Measurements from ENCODE around the gene GALNT10. TPM values are rescaled to one million over a fixed set of nuclear protein-coding genes. Genes with fewer than 3 reads are reported as not detected.
A peak's percentile ranks its signal among the peaks of the same experiment; 100 is the strongest.

Gene GALNT10
- polyA plus RNA-seq, 1 experiment = 93.1 TPM

DNA sequence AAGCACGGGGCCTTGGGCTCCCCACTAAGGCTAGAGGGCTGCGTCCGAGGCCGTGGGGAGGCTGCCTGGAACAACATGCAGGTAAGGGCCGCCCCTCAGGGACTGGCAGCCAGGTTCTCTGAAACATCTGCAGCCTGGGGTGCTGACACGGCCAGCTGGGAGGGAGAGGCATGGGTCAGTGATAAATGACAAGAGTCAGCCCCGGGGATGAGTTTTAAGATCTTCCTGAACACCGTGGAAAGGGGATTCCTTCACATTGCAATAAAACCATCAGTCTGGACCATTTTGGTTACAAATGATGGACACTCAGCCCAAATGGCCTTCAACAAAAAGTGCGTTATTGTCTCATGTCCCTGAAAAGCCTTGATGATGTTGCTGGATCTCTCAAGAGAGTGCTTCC lies 222.4 kb downstream of the GALNT10 start:
- Histone ChIP-seq H3K27ac (ENCODE audit: low read depth, low read length) (no peak overlapping the region), H3K4me3 (ENCODE audit: low read depth, low read length) (no peak overlapping the region), H3K27me3 (ENCODE audit: control insufficient read depth, insufficient read depth, low read length) (no peaks in the 10 kb centered on the region), H3K9me3 (ENCODE audit: control insufficient read depth, insufficient read depth, low read length) (no peaks in the 10 kb centered on the region)
- no peak for DNase-seq (ENCODE audit: low read depth, low spot score)
- ChIA-PET CTCF (no interaction called here), POLR2A (no interaction called here)
- no peak for TF ChIP-seq CTCF (IDR thresholded peaks at IDR 0.05; ENCODE audit: low read depth, low read length)

DNA sequence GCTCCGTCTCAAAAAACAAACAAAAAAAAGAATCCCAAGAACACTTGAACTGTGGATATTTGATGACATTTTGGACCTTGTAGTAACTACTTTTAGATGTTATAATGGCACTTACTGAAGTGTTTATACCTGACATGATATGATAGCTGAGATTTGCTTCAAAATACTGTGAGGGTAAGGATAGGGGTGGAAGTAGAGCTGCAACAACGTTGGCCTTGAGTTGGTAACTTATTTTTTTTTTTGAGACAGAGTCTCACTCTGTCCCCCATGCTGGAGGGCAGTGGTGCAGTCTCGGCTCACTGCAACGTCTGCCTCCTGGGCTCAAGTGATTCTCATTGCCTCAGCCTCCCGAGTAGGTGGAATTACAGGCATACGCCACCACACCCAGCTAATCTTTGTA lies 224.6 kb downstream of the GALNT10 start:
- no peaks in the 10 kb centered on the region for H3K9me3 ChIP-seq (ENCODE audit: control insufficient read depth, insufficient read depth, low read length)
- CTCF ChIA-PET = interaction anchor here (1.1 to 1.2 kb wide), 2 partner anchors 10 to 343 kb away, joined by 3 to 4 read pairs; no protein-coding TSS in a partner anchor
- POLR2A ChIA-PET = no interaction called here
- no peak overlapping the region for H3K4me3 ChIP-seq (ENCODE audit: low read depth, low read length)
- no peaks in the 10 kb centered on the region for H3K27me3 ChIP-seq (ENCODE audit: control insufficient read depth, insufficient read depth, low read length)
- TF ChIP-seq CTCF (IDR thresholded peaks at IDR 0.05; ENCODE audit: low read depth, low read length) = no peak
- no peak for DNase-seq (ENCODE audit: low read depth, low spot score)
- H3K27ac ChIP-seq (ENCODE audit: low read depth, low read length) = no peak overlapping the region

- H3K27me3 ChIP-seq (ENCODE audit: control insufficient read depth, insufficient read depth, low read length) = no peaks in the 10 kb centered on the region
- ChIA-PET POLR2A (no interaction called here), CTCF (interaction anchor here (1.1 kb wide), 1 partner anchor 11 kb away, joined by 3 read pairs; no protein-coding TSS in a partner anchor)
- TF ChIP-seq CTCF (IDR thresholded peaks at IDR 0.05; ENCODE audit: low read depth, low read length) = no peak
- no peak overlapping the region for H3K27ac ChIP-seq (ENCODE audit: low read depth, low read length)
- DNase-seq (ENCODE audit: low read depth, low spot score) = no peak
- no peak overlapping the region for H3K4me3 ChIP-seq (ENCODE audit: low read depth, low read length)
- H3K9me3 ChIP-seq (ENCODE audit: control insufficient read depth, insufficient read depth, low read length) = no peaks in the 10 kb centered on the region
Measured at GRCh38 chr5:154418344-154418820, 227.8 kb downstream of the GALNT10 start.

- no peak for TF ChIP-seq CTCF (IDR thresholded peaks at IDR 0.05; ENCODE audit: low read depth, low read length)
- H3K9me3 ChIP-seq (ENCODE audit: control insufficient read depth, insufficient read depth, low read length) = no peaks in the 10 kb centered on the region
- H3K4me3 ChIP-seq (ENCODE audit: low read depth, low read length) = no peak overlapping the region
- ChIA-PET POLR2A (no interaction called here), CTCF (no interaction called here)
- no peak overlapping the region for H3K27ac ChIP-seq (ENCODE audit: low read depth, low read length)
- H3K27me3 ChIP-seq (ENCODE audit: control insufficient read depth, insufficient read depth, low read length) = no peaks in the 10 kb centered on the region
- no peak for DNase-seq (ENCODE audit: low read depth, low spot score)
Measured at GRCh38 chr5:154419236-154419635, 228.7 kb downstream of the GALNT10 start.

DNA sequence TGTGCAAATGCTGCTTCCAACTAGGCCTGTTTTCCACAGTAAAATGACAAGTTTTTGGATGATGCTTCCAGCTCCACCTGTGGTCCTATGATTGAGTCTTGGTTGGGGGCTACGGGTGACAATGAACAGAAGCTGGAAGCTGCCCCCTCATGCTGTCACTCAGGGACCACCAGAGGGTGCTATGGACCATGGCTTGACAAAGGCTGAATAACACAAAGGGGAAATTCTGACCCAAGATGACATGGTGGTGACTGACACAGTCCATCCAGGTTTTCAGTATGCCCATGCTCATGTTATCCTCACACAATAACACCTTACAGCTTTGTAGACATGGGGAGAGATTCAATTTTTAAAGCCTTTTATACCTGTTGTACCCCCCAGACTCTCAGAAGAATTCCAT lies 231.3 kb downstream of the GALNT10 start:
- peak; percentile 50 for TF ChIP-seq CTCF (IDR thresholded peaks at IDR 0.05; ENCODE audit: low read depth, low read length)
- Histone ChIP-seq H3K27me3 (ENCODE audit: control insufficient read depth, insufficient read depth, low read length) (no peaks in the 10 kb centered on the region), H3K27ac (ENCODE audit: low read depth, low read length) (no peak overlapping the region), H3K9me3 (ENCODE audit: control insufficient read depth, insufficient read depth, low read length) (no peaks in the 10 kb centered on the region), H3K4me3 (ENCODE audit: low read depth, low read length) (no peak overlapping the region)
- ChIA-PET POLR2A (no interaction called here), CTCF (interaction anchor here (0.6 to 2.0 kb wide), 5 partner anchors 17 to 216 kb away, joined by 3 to 5 read pairs (median 4); no protein-coding TSS in a partner anchor)
- no peak for DNase-seq (ENCODE audit: low read depth, low spot score)
